ENCODE data around the gene HINFP. TPM values are rescaled to one million over a fixed set of nuclear protein-coding genes. Genes with fewer than 3 reads are reported as not detected.

HINFP gene
- total RNA-seq, 1 experiment from 2014 or later: 42.4 TPM

DNA sequence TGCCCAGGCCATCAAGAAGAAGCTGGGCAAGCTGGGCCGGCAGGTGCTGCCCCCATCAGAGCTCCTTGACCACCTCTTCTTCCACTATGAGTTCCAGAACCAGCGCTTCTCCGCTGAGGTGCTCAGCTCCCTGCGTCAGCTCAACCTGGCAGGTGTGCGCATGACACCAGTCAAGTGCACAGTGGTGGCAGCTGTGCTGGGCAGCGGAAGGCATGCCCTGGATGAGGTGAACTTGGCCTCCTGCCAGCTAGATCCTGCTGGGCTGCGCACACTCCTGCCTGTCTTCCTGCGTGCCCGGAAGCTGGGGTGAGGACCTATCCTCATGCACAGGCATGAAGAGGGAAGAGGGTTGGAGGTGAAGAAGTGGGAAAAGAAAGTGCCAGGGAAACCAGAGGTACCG is 58.6 kb downstream of the HINFP start:
- H3K36me3 Mint-ChIP-seq (ENCODE audit: insufficient read depth in 1 of 3, low read depth in 3 of 3): peaks cover 3 to 21% (median 15%) of the 10 kb centered on the region in 3 experiments; a peak in 6 of 7 replicates
- Histone ChIP-seq H2AFZ (ENCODE audit: low read length) (no peak overlapping the region), H4K20me1 (ENCODE audit: control insufficient read depth, insufficient read depth, insufficient read length) (no peaks in the 10 kb centered on the region), H3K4me2 (ENCODE audit: insufficient read depth, insufficient read length, low read length) (no peak overlapping the region), H3K56ac (ENCODE audit: insufficient read length, low read depth, low read length) (no peak overlapping the region), H3K9ac (ENCODE audit: extremely low read depth, insufficient read length, low read length) (no peak overlapping the region), H2BK12ac (ENCODE audit: insufficient read length, low read depth, low read length) (no peak overlapping the region), H3K4ac (ENCODE audit: low read depth, low read length) (no peak overlapping the region), H3K27ac (ENCODE audit: insufficient read length, low read depth, low read length) (no peak overlapping the region), H3K9me3 (ENCODE audit: control insufficient read depth, low read depth, low read length) (no peaks in the 10 kb centered on the region), H4K91ac (ENCODE audit: insufficient read length, low read depth, low read length) (no peak overlapping the region), H3K23me2 (ENCODE audit: insufficient read length, low read depth, low read length, poor library complexity, severe bottlenecking) (no peaks in the 10 kb centered on the region), H2AK5ac (ENCODE audit: insufficient read length, low read length) (no peak overlapping the region), H3K4me1 (ENCODE audit: insufficient read depth, low read length) (no peaks in the 10 kb centered on the region), H3K27me3 (ENCODE audit: insufficient read depth, low read length) (no peaks in the 10 kb centered on the region), H2BK15ac (ENCODE audit: low read depth, low read length) (no peak overlapping the region), H3K79me2 (ENCODE audit: insufficient read depth, low read length) (no peaks in the 10 kb centered on the region), H3K23ac (ENCODE audit: insufficient read length, low read depth, low read length) (no peak overlapping the region), H2BK20ac (ENCODE audit: low read depth, low read length, poor library complexity, severe bottlenecking) (no peak overlapping the region), H4K5ac (ENCODE audit: insufficient read length, low read depth, low read length) (no peak overlapping the region), H4K8ac (replicated peaks; ENCODE audit: insufficient read length, low read depth, low read length) (no peak overlapping the region), H2BK120ac (ENCODE audit: low read depth, low read length, poor library complexity, severe bottlenecking) (no peak overlapping the region), H3K14ac (ENCODE audit: insufficient read depth, low read length) (no peak overlapping the region; the same call in 1 of the 2 replicates), H3T11ph (ENCODE audit: low read length) (no peak overlapping the region), H3K18ac (ENCODE audit: insufficient read length, low read depth, low read length) (no peak overlapping the region), H2BK5ac (ENCODE audit: insufficient read length, low read length) (no peak overlapping the region), H3K79me1 (ENCODE audit: insufficient read depth, low read depth, low read length, poor library complexity, severe bottlenecking) (no peaks in the 10 kb centered on the region)
- no peaks in the 10 kb centered on the region for H3K9me3 Mint-ChIP-seq
- H3K27me3 Mint-ChIP-seq (ENCODE audit: low read depth): no peaks in the 10 kb centered on the region
- DNase-seq: no peak
- WGBS (ENCODE audit: extremely low coverage, insufficient read length, low lambda C conversion rate): no CpG with 5 or more reads among the region's 10 CpGs
- H3K27ac Mint-ChIP-seq: 0 out of 7 replicates have a peak overlapping the region, but pooled peaks of 1 of the 3 experiments have one; percentile 73
- H3K4me1 Mint-ChIP-seq: peaks cover 2% of the 10 kb centered on the region in 2 experiments; a peak in 1 of 4 replicates
- no peak for TF ChIP-seq CTCF (conservative IDR thresholded peaks at IDR 0.05)
- H3K4me3 Mint-ChIP-seq: no peak overlapping the region

All from H9 (cell line).